ENCODE measurements around the gene NUP160. TPM values are rescaled to one million over a fixed set of nuclear protein-coding genes. Genes with fewer than 3 reads are reported as not detected.

NUP160 gene
- polyA plus RNA-seq, 3 donors, result 10.6 to 15.7 (median 10.9) TPM

- no peak overlapping the region for H3K9ac ChIP-seq (ENCODE audit: insufficient read depth, low read length, poor library complexity, severe bottlenecking)
- H3K4me3 Mint-ChIP-seq, result no peak overlapping the region
- H3K9me3 Mint-ChIP-seq, result peaks cover 5 to 18% (median 14%) of the 10 kb centered on the region in 7 donors
- no peak for DNase-seq
- H3K27me3 ChIP-seq (ENCODE audit: control insufficient read depth in 2 of 2, insufficient read depth in 2 of 2, low read length in 2 of 2), result no peaks in the 10 kb centered on the region
- H3K27ac ChIP-seq (ENCODE audit: low read depth in 1 of 2, low read length in 2 of 2), result no peak overlapping the region
- TF ChIP-seq CTCF (IDR thresholded peaks at IDR 0.05), result no peak
- H3K27me3 Mint-ChIP-seq (ENCODE audit: low read depth in 3 of 3), result peaks cover 0 to 3% (median 1%) of the 10 kb centered on the region in 3 donors
- H3K9me3 ChIP-seq (replicated peaks in 1 of 2; ENCODE audit: control insufficient read depth in 1 of 2, insufficient read depth in 1 of 2, low read length in 2 of 2), result peaks cover 9 to 20% of the 10 kb centered on the region in 2 donors
- no peak overlapping the region for H3K27ac Mint-ChIP-seq
- no peaks in the 10 kb centered on the region for H3K79me2 ChIP-seq (ENCODE audit: insufficient read depth, low read length)
- H3K36me3 ChIP-seq (replicated peaks in 1 of 2; ENCODE audit: control insufficient read depth in 1 of 2, insufficient read depth in 2 of 2, low read length in 2 of 2), result no peaks in the 10 kb centered on the region
- WGBS (ENCODE audit: insufficient coverage), result 100% methylated on average over 1 of the region's 2 CpGs
- H4K20me1 ChIP-seq (ENCODE audit: insufficient read depth, low read length), result no peaks in the 10 kb centered on the region
- H2AFZ ChIP-seq (ENCODE audit: insufficient read depth, low read depth, low read length, poor library complexity, severe bottlenecking), result no peak overlapping the region
- H3K4me1 ChIP-seq (ENCODE audit: control insufficient read depth in 1 of 2, insufficient read depth in 2 of 2, low read length in 2 of 2), result peaks cover 8 to 13% of the 10 kb centered on the region in 2 donors
- no peaks in the 10 kb centered on the region for H3K36me3 Mint-ChIP-seq
- no peak overlapping the region for H3K4me3 ChIP-seq (replicated peaks in 1 of 3; ENCODE audit: low read depth in 2 of 3, low read length in 3 of 3)
- peaks cover 20% of the 10 kb centered on the region for H3K4me1 Mint-ChIP-seq
- H3K4me2 ChIP-seq (replicated peaks; ENCODE audit: extremely low read depth, low read length, poor library complexity, severe bottlenecking), result no peak overlapping the region
- intact Hi-C loops (cut with micrococcal nuclease), result no loop called here
Measured at GRCh38 chr11:47870404-47870803, 22.3 kb upstream of the NUP160 start.

DNA sequence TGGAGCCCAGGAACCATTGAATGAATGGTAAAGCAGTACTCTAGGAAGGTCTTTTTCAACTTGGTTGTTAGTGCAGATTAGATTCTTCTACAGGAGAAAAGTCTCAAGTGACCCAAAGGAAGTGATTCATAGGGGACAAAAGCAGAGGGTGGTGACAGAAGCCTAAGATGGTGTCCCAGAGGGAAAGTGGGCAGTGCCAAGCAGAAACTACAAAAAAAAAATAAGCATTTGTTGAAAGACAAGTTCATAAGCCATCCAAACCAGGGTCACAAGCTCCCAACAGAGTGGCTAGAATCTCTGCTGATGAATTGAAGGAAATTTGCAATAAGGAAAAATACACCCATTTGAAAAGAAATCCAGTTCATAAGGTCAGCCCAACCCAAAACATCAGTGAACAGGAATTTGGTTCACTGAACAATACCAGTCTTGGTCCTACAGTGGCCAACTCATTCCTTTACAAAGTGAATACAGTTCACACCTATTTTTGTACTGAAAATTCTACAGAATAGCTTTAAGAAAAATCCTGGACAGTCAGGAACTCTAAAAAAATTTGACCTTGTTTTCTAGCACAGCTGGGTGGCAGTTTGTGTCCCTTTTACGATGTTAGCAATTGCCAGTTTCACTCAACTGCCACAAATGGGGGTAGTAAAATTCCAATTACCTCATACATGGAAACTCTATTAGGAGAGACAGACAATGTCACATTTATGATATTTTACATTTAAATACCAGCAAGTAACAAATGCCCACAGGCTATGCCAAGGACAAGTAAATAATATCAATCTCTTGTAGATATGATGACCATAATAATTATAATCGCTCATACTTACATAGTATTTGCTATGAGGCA is 21.6 kb upstream of the NUP160 start:
- Histone ChIP-seq H3K79me2 (ENCODE audit: insufficient read depth, low read length) (no peaks in the 10 kb centered on the region), H3K36me3 (replicated peaks in 1 of 2; ENCODE audit: control insufficient read depth in 1 of 2, insufficient read depth in 2 of 2, low read length in 2 of 2) (no peaks in the 10 kb centered on the region), H3K4me3 (replicated peaks in 1 of 3; ENCODE audit: low read depth in 2 of 3, low read length in 3 of 3) (no peak overlapping the region), H3K9ac (ENCODE audit: insufficient read depth, low read length, poor library complexity, severe bottlenecking) (no peak overlapping the region), H3K27me3 (ENCODE audit: control insufficient read depth in 2 of 2, insufficient read depth in 2 of 2, low read length in 2 of 2) (no peaks in the 10 kb centered on the region), H4K20me1 (ENCODE audit: insufficient read depth, low read length) (no peaks in the 10 kb centered on the region), H3K9me3 (replicated peaks in 1 of 2; ENCODE audit: control insufficient read depth in 1 of 2, insufficient read depth in 1 of 2, low read length in 2 of 2) (peaks cover 2 to 13% of the 10 kb centered on the region in 2 donors), H3K4me1 (ENCODE audit: control insufficient read depth in 1 of 2, insufficient read depth in 2 of 2, low read length in 2 of 2) (peaks cover 15 to 19% of the 10 kb centered on the region in 2 donors), H3K27ac (ENCODE audit: low read depth in 1 of 2, low read length in 2 of 2) (no peak overlapping the region), H3K4me2 (replicated peaks; ENCODE audit: extremely low read depth, low read length, poor library complexity, severe bottlenecking) (no peak overlapping the region), H2AFZ (ENCODE audit: insufficient read depth, low read depth, low read length, poor library complexity, severe bottlenecking) (no peak overlapping the region)
- WGBS (ENCODE audit: insufficient coverage), result no CpG with 5 or more reads among the region's 2 CpGs
- H3K36me3 Mint-ChIP-seq, result no peaks in the 10 kb centered on the region
- peaks cover 0 to 3% (median 1%) of the 10 kb centered on the region in 3 donors for H3K27me3 Mint-ChIP-seq (ENCODE audit: low read depth in 3 of 3)
- peaks cover 3 to 11% (median 7%) of the 10 kb centered on the region in 7 donors for H3K9me3 Mint-ChIP-seq
- H3K4me3 Mint-ChIP-seq, result no peak overlapping the region
- no peak for TF ChIP-seq CTCF (IDR thresholded peaks at IDR 0.05)
- peak overlapping the region in 2 of 7 donors; percentile 65 to 74 for H3K27ac Mint-ChIP-seq
- peaks cover 26% of the 10 kb centered on the region for H3K4me1 Mint-ChIP-seq
- peak in 1 of 3 donors; percentile 26 for DNase-seq
- intact Hi-C loops (cut with micrococcal nuclease), result no loop called here
